Renal cortical epithelial cell (primary cell): Measurements from ENCODE around the gene NOP9. TPM values are rescaled to one million over a fixed set of nuclear protein-coding genes. Genes with fewer than 3 reads are reported as not detected.
A peak's percentile ranks its signal among the peaks of the same experiment; 100 is the strongest.

Source experiments
- DNase-seq: peaks from one replicate; pipeline ENCODE4 v3.0.0-alpha.2; 2011; ENCODE audit warnings: low read depth
- total RNA-seq: library from RNA; depleted of rRNA; stranded (reverse); fragments of >200 nt; gene quantifications from 2 replicates; pipeline ENCODE4 v1.2.3, GENCODE V29; 2014

Gene NOP9
- total RNA-seq, 1 donor from 2014 or later = 23.2 TPM

- no peak for DNase-seq
Observed at GRCh38 chr14:24329073-24329663, 29.5 kb downstream of the NOP9 start.

GRCh38 chr14:24329736-24330135 lies 30.1 kb downstream of the NOP9 start:
- no peak for DNase-seq

GRCh38 chr14:24330973-24331674 lies 31.5 kb downstream of the NOP9 start:
- DNase-seq = no peak

GRCh38 chr14:24331731-24332267 lies 32.1 kb downstream of the NOP9 start:
- no peak for DNase-seq

- DNase-seq = peak; percentile 54
Observed at GRCh38 chr14:24332268-24332993, 32.8 kb downstream of the NOP9 start.

- no peak for DNase-seq
Observed at GRCh38 chr14:24334431-24335291, 35.0 kb downstream of the NOP9 start, which contains the start of gene ADCY4. TSS of gene ADCY4 (minus strand) at chr14:24335071. CDS start at chr14:24334652, 419 bp downstream.

GRCh38 chr14:24335461-24336171 lies 36.0 kb downstream of the NOP9 start:
- no peak for DNase-seq

- no peak for DNase-seq
Observed at GRCh38 chr14:24337144-24337823, 37.6 kb downstream of the NOP9 start.

- no peak for DNase-seq
Observed at GRCh38 chr14:24337824-24338175, 38.1 kb downstream of the NOP9 start.

- no peak for DNase-seq
Observed at GRCh38 chr14:24338843-24339242, 39.2 kb downstream of the NOP9 start.

- DNase-seq = no peak
Observed at GRCh38 chr14:24339284-24340151, 39.9 kb downstream of the NOP9 start, which contains the start of gene RIPK3. TSS of gene RIPK3 (minus strand) at chr14:24339991. CDS start at chr14:24339826, 165 bp downstream.

- no peak for DNase-seq
Observed at GRCh38 chr14:24340606-24341005, 41.0 kb downstream of the NOP9 start.

- no peak for DNase-seq
Observed at GRCh38 chr14:24342889-24343288, 43.2 kb downstream of the NOP9 start.

- no peak for DNase-seq
Observed at GRCh38 chr14:24343795-24344660, 44.4 kb downstream of the NOP9 start.

- no peak for DNase-seq
Observed at GRCh38 chr14:24347134-24347533, 47.5 kb downstream of the NOP9 start.

- DNase-seq = no peak
Observed at GRCh38 chr14:24348186-24348585, 48.5 kb downstream of the NOP9 start.

GRCh38 chr14:24349742-24350141 lies 50.1 kb downstream of the NOP9 start:
- DNase-seq = no peak

- DNase-seq = peak; percentile 66
Observed at GRCh38 chr14:24351517-24351916, 51.9 kb downstream of the NOP9 start.
